Activated CD8-positive, alpha-beta memory T cell treated with anti-CD3 and anti-CD28 coated beads for 48 hours (primary cell): ENCODE measurements around the gene LRRC4B.

Source experiments
- DNase-seq, 3 experiments: peaks; one replicate each; pipeline ENCODE4 v3.0.0-alpha.2; 2020; ENCODE audit warnings: low read depth in 2 of 3, low spot score in 2 of 3

The LRRC4B gene

GRCh38 chr19:50509366-50509765, 58.9 kb downstream of the LRRC4B start:
- no peak for DNase-seq

DNA sequence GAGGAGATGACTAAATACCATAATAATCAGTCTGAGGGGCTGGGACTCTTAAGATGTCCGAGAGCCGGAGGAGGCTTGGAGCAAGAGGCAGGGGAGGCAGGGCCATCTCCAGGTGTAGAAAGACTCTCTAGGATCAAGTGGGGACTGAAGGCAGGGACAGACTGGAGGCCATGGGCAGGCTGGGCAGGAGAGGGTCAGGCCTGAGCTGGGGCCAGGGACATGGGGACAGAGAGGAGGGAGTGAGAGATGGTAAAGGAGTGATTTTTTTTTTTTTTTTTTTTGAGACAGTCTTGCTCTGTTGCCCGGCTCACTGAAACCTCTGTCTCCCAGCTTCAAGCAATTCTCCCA, 59.4 kb downstream of the LRRC4B start:
- DNase-seq, result no peak

DNA sequence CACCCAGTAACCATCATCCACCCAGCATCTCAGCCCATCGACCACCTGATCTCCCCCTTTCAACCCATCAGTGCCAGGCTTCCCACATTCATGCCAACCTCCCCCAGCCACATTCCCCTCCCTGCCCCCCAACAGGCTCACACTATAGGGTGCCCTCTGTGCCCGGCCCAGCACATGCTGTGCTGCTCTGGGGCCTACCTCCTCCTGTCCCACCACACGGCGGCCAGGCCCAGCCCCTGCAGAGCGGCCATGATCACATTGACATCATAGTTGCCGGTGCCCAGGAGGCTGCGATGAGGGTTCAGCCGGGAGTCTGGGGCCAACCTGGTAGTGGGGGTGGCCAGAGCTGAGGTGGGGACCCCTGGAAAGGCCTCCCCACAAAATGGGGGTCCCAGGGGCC, 60.9 kb downstream of the LRRC4B start:
- DNase-seq, result no peak

- DNase-seq, result no peak
Observed at GRCh38 chr19:50506700-50507099, 61.5 kb downstream of the LRRC4B start.

GRCh38 chr19:50505856-50506611, 62.2 kb downstream of the LRRC4B start:
- DNase-seq, result no peak

GRCh38 chr19:50501568-50502475, 66.4 kb downstream of the LRRC4B start:
- DNase-seq, result no peak

GRCh38 chr19:50501186-50501567, 67.1 kb downstream of the LRRC4B start:
- DNase-seq, result no peak

DNA sequence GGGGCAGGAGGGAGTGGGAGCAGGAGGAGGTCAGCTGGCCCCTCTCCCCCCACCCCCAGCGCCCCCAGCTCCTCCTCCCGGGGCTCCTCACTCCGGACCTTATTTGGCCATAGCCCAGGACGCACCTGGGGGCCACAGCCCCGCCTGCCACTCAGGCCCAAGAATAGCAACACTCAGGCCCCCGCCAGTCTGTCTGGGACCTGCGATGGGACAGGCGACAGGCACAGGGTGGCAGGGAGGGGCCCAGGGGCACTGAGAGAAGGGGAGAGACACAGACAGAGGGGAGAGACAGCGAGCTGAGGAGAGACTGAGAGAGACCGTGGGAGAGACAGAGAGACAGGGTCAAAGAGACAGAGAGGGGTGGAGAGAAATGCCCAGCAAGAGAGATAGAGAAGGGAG, 67.5 kb downstream of the LRRC4B start:
- no peak for DNase-seq

- DNase-seq, result no peak
Observed at GRCh38 chr19:50500060-50500752, 68.0 kb downstream of the LRRC4B start.

GRCh38 chr19:50498219-50499056, 69.8 kb downstream of the LRRC4B start:
- DNase-seq, result no peak

DNA sequence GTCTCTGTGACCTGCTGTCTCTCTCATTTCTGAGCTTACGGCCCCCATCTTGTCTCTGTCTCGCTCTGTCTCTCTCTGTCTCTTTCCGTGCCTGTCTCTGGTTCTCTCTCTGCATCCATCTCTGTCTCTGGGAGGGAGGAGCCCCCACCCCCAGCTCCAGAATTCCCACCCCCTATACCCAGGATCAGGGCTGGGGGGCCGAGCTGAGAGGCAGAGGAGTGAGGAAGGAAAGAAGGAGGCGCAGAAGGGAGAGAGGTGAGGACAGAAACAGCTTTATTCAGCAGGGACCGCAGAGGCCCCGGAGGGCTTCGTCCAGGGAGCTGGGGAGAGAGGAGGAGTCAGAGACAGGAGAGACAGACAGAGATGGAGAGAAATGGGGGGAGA, 71.2 kb downstream of the LRRC4B start:
- DNase-seq, result no peak

GRCh38 chr19:50496189-50497021, 71.8 kb downstream of the LRRC4B start:
- DNase-seq, result no peak

GRCh38 chr19:50495020-50495531, 73.2 kb downstream of the LRRC4B start:
- no peak for DNase-seq

DNA sequence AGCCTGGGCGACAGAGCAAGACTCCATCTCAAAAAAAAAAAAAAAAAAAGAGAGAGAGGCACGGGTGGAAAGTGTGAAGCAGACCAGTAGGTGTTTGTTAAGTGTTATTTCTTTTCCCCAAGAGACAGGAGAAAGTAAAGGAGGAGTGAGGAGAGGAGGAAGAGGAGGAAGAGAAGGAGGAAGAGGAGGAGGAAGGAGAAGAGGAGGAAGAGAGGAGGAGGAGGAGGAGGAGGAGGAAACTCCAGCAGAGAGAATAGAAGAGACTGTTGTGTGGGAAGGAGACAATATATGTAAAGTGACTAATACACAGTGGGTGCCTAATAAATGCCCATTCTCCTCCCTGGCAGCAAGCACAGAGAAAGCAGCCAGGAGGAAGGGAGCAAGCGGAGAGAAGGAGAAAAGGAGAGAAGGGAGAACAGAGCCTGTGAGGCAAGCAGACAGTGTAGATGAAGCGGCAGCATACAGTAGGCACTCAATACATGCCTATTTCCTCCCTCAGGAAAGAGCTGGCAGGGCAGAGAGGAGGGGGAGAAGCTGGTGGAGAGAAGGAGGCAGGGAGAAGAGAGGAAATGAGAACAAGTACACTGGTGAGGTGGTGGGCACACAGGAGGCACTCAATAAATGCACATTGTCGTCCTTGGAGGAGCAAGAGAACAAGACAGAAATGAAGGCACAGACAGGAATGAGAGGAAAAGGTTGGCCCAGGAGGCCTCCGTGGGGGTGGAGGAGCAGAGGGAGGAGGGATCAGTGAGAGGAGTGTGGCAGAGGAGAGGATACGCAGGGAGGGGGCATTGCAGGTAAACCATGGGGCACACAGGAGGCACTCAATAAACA, 73.8 kb downstream of the LRRC4B start:
- no peak for DNase-seq

DNA sequence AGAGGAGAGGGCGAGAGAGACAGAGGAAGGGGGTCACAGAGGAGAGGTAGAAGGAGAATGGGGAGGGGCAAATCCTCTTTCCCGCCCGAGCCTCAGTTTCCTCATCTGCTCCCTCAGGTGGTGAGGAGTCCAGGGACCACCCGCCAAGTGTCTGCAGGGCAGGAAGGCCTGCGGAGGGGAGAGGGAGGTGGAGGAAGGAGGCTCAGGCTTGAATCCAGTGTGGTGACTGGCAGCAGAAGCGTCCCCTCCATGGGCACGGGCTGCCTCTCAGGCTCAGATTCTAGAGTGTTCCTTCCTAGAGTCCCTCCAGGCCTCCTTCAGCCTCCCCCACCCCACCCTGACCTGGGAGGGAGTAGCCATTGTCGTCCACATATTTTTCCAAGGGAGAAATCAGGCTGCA, 75.1 kb downstream of the LRRC4B start:
- no peak for DNase-seq

- no peak for DNase-seq
Observed at GRCh38 chr19:50492303-50493052, 75.8 kb downstream of the LRRC4B start.

DNA sequence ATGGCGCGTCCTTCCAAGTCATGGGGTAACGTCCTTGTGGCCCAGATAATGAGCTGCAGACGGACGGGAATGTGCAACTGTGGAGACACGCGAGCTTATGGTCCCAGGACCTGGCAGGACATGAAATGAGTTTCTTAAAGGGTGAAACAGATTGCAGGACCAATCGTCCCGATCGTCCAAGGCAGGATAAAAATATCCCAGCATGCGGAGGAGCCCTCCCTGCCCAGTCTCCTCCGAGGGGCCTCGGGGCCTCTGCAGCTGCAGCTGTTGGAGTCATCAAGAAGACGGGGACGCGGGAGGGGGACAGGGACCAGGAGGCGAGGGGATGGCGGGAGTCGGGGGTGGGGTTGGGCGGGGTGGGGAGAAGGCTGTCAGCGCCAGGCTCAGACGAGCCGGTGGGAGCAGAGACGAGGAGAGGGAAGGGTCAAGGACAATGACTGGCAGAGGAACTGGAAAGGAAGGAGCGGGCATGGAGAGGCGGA, 77.2 kb downstream of the LRRC4B start:
- no peak for DNase-seq

DNA sequence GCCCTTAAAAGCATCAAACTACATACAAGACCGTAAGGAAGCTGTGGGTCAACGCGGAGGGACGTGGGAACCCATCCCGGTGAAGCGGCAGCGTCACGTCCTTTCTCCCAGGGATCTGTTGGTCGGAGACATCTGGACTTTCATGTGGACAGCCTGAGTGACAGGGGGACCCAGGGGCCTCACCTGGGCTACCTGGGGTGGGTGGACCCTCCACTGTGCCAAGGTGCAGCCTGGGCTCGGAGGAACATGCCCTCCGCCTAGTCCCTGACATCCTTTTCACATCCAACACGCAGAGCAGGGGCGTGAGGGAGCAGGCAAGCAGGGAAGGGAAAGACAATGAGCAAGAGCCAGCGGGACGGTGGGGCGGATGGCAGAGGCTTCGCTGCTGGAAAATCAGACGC, 77.8 kb downstream of the LRRC4B start:
- DNase-seq, result no peak
